NCI-H2196 treated with DMSO at 0.1 percent for 48 hours (cell line): ENCODE measurements around the gene PLAC8L1.

Source experiments
- DNase-seq: peaks from one replicate; lab custom pipeline; 2025; ENCODE audit not compliant: unreplicated experiment; lab: John Stamatoyannopoulos, UW

Gene PLAC8L1

DNA sequence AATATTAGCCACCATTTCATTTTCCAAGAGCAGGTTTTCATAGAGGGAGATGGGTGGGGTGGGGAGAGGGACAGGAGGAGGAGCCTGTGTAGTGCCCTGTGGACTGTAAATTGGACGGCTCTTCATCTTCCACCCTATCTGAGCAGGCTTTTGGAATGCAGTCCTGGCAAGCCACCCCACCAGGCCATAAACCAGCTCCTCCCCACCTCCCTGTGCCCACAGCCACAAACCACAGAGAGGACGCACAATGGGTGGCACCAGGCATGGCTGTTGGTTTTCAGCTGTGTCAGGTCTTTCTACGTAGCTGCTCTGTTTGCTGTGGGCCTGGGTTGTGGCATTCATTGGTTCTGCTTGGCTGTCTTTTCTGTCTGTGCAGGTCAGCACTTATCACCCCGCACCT is 58.0 kb downstream of the PLAC8L1 start:
- no peak for DNase-seq

- DNase-seq: no peak
Measured at GRCh38 chr5:146043722-146044121, 61.7 kb downstream of the PLAC8L1 start.

GRCh38 chr5:146042628-146043279 is 62.6 kb downstream of the PLAC8L1 start:
- no peak for DNase-seq

DNA sequence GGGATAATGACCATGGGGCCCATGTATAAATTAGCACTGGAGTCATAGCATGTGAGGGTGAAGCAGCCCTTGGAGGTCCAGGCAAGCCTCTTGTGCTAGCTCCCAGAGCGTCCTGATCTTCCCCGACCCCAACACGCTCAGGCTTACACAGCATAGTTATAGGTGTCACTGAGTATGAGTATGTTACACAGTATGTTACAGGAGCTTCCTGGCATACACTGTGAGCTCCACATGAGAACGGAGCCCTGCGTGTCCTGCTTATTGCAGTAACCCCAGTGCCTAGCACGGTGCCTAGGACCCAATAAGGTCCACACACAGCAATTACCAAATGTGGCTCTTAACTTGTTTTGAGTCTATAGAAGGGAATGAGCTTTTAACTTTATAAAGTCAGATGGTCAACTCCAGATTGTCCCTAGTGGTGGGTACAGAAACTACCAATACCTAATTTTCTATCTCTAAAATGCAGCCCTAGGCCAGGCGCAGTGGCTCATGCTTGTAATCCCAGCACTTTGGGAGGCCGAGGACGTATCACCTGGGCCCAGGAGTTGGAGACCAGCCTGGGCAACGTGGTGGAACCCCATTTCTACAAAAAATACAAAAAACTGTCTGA is 64.1 kb downstream of the PLAC8L1 start:
- DNase-seq: no peak

DNA sequence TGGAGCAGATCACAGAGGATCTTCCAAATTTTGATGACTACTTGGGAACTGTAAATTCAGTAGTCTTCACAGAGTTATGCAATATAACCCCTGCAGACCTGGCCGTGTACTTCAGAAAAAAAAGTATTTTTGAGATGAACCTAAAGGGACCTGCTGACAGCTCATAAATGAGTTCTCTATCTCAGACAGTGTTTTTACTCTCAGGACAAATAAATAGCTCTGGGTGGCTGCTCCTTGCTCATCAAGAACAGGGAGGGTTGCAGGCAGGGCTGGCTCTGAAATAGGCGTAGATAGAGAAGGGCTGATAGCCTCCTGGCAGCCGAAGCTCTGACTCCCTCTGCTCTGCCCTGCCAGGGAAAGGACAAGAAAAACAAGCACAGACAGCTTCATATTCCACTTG is 64.8 kb downstream of the PLAC8L1 start:
- no peak for DNase-seq

GRCh38 chr5:146039420-146039819 is 66.0 kb downstream of the PLAC8L1 start:
- DNase-seq: no peak

- DNase-seq: no peak
Measured at GRCh38 chr5:146034605-146035004, 70.8 kb downstream of the PLAC8L1 start.
